GM21619 (cell line): ENCODE results near the gene TSPAN3.

Experiments used
- ATAC-seq: cut with Tn5 transposase; IDR thresholded peaks from one replicate; pipeline ENCODE4 v1.9.1; 2021; ENCODE audit not compliant: unreplicated experiment

Gene TSPAN3

GRCh38 chr15:77012868-77013267 is 58.0 kb downstream of the TSPAN3 start:
- ATAC-seq, result no peak

GRCh38 chr15:77012117-77012712 is 58.7 kb downstream of the TSPAN3 start:
- ATAC-seq, result no peak

DNA sequence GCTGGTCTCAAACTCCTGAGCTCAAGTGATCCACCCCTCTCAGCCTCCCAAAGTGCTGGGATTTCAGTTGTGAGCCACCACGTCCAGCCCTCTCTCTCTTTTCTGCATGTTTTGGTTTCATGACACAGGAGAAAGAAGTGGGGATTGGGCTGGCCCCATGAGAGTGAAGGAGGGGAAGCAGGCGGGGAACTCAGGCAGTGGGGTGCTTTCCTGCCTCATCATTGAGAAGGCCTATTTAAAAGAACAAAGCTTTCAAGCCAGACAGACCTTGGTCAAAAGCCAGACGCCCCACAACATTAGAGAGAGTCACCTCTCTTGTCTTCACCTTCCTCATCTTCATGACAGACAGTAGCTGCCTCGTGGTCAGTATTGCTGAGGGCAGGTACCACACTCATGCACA is 60.1 kb downstream of the TSPAN3 start:
- no peak for ATAC-seq

DNA sequence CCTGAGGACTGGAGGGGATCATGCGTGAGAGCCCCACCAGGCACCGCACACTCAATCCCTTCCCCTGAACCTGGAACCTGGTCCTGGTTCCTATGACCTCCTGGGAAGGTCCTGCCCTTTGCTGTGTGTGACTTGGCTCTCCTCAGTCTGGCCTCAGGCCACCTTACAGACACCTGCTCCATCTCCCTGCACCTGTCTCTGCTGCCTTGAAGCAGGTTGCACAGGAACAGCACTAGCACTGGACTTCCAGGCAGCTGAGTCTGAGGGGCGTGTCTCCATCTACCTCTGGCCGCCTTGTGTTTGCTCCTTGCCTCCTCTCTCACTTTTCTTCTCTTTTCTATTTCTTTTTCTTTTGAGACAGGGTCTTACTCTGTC is 60.6 kb downstream of the TSPAN3 start:
- ATAC-seq, result no peak

DNA sequence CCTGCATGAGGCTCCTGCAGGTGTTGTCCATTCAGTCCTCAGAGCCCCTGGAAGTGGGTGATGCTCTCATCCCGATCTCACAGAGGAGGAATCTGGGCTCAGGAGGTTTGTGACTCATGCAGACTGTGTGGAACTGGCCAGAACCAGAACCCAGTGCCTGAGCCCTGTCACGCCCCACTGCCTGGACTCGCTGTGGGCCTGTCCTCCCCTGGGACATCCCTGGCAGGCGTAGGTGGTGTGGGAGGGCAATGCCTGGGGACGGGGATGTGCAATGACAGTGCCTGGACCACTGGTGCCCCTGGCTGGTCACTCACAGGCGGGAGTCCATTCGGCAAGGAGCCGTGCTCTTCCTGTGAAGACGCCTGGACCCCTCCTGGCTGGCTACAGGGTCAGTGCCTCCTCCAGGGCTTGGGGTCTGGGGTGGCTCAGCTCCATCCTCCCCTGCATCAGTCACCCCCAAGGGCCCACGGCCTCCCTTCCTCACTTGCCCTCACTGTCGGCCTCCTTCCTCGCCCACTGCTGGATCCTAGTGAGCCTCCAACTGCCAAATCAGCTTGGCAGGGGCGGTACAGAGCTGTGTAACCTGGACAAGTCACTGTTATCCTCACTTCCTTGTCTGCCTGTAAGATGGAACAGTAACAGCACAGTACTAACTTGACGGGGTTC is 61.1 kb downstream of the TSPAN3 start:
- no peak for ATAC-seq

DNA sequence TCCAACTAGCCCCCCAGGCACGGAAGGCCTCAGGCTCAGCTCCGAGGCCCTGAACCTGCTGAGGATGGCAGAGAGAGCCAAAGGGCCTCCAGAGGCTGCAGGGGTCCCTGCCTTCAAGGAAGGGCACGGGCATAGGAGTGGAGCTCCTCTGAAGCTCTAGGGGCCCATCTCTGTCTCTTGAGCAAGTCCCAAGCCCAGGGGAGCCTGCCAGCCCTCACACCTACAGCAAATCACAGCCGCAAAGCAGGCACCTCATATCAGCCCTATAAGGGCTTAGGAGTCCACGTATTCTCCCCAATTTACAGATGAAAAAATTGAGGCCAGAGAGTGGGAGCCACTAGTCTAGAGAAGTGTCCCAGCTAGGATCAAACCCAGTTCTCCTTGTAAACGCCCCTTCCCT is 61.7 kb downstream of the TSPAN3 start:
- ATAC-seq, result no peak

DNA sequence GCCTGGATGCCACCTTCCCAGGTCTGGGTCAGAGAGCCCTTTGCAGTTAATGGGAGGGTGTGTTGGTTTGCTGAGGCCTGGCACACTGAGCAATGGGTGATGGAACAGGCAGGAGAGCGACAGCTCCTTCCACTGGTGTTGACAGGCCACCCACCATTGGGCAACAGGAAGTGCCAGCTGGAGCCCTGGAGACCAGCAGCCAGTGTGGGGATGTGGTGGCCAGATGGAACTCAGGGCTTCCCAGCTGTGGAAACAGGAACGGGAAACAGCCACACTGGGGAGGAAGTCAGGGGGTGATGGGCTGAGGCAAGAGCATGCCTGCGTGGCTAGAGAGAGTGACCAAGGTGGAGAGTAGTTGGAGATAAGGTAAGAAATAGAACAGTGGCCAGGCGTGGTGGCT is 66.7 kb downstream of the TSPAN3 start:
- no peak for ATAC-seq

- ATAC-seq, result no peak
Measured at GRCh38 chr15:77002954-77003912, 67.7 kb downstream of the TSPAN3 start.

- ATAC-seq, result no peak
Measured at GRCh38 chr15:77002436-77002835, 68.5 kb downstream of the TSPAN3 start.

- ATAC-seq, result no peak
Measured at GRCh38 chr15:77001966-77002365, 68.9 kb downstream of the TSPAN3 start.

- ATAC-seq, result no peak
Measured at GRCh38 chr15:77001351-77001750, 69.6 kb downstream of the TSPAN3 start.

- no peak for ATAC-seq
Measured at GRCh38 chr15:76999996-77000395, 70.9 kb downstream of the TSPAN3 start.

DNA sequence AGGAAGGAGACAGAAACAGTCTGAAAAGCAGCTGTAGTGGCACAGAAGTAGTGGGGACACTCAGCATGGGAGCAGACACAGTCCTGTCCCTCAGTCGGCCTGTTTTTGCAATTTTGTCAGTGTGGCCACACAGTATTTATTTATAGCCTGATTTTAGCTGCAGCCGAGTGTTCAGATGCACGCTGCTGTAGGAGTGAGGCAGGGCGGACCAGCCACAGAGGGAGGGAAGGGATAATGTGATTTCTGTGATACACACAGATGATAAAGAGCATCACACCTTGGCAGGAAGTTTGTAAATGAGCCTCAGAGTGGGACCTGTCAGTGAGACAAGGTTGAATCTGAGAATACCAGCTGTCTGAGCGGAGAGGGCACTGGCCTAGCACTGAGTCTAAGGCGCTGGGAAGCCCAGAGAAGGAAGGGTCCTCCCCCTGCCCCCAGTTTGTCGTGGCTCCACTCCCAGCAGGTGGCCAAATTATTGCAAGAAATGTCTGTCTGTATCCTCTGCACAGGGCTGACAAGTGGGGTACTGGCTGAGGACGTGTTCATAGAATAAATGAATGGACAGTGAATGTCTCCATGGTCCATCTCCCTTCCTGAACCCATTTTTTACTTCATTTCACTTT is 72.1 kb downstream of the TSPAN3 start:
- ATAC-seq, result no peak

- no peak for ATAC-seq
Measured at GRCh38 chr15:76996526-76997401, 74.1 kb downstream of the TSPAN3 start.

- no peak for ATAC-seq
Measured at GRCh38 chr15:76996076-76996525, 74.8 kb downstream of the TSPAN3 start.

GRCh38 chr15:76994971-76995945 is 75.7 kb downstream of the TSPAN3 start, which contains the start of gene PSTPIP1:
Gene PSTPIP1, plus strand, starts transcription at chr15:76995126. Its CDS starts 448 bp downstream, at chr15:76995574.
- ATAC-seq, result peak; percentile 45

DNA sequence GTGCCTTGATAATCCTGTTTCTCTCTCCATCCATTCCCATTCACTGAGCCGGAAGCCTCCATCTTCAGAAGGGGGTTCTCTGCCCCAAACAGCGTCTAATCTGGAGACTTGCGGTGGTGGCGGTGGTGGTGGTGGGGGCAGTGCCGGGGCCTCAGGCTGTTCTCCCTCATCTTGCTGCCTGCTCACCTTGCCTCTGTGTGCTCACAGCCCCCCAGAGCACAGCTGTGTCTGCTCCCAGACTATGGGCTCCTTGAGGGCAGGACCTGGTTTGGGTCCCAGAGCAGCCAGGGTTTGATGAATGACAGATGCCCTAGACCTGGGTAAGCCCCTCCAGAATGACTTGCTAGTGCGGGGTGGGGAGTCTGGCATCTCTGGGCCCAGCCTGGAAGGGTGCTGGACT is 76.4 kb downstream of the TSPAN3 start:
- no peak for ATAC-seq

DNA sequence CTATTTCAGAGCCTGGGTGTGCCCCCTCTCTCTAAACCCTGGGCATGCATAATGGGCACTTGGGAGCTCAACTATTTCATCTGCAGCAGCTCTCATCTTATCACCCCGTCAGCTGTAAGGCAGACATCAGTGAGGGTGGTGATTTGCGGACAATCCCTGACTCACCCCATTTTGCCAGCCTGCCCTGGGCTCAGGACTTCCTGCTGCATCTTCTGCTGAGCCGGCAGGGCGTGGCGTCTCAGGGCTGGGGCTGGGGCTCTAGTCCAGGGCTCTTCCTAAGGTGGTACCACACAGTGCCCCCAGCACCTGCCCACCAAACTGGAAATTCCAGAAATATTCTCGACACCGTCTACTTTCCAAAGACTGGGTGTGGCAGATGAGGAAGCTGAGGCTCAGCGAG is 76.9 kb downstream of the TSPAN3 start:
- no peak for ATAC-seq

DNA sequence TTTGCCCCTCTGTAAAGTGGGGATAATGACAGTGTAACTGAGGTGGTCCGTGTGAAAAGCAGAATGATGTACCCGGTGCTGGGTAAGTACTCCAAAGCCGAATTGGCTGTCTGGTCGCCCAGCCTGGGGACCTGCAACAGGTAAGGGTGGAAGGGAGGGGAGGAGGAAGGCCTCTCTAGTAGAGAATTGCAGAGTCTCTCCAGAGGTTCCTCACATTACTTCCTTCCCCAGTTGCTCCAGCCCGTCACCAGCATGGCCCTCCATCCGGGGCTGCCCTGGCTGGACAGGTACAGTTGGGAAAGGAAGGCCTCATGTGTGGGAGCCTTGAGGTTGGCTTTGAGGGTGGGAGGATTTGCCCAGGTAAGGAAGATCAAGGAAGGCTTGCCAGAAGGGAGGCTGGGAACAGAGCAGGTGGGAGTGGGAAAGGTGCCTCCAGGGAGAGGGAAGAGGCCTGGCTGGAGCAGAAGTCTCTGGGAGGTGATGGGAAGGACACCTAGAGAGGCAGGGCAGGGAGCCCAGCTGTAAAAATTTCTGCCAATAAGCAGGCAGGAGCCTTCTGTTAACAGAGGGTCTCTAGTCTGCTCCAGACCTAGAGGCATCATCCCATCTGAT is 77.7 kb downstream of the TSPAN3 start:
- no peak for ATAC-seq
